CD4-positive, alpha-beta T cell treated with Interleukin-6 at 100 ng/mL for 8 hours (primary cell): ENCODE data around the gene ACRV1.
"Not testable (repeated sequence)": the region's sequence is repeated elsewhere in the genome, so short reads cannot be mapped to it uniquely, and the experiment has no call there.

Experiments used
- DNase-seq: peaks from one replicate; pipeline ENCODE4 v3.0.0-alpha.2; 2020; ENCODE audit warnings: mixed read lengths, low spot score

ACRV1 gene, protein sequence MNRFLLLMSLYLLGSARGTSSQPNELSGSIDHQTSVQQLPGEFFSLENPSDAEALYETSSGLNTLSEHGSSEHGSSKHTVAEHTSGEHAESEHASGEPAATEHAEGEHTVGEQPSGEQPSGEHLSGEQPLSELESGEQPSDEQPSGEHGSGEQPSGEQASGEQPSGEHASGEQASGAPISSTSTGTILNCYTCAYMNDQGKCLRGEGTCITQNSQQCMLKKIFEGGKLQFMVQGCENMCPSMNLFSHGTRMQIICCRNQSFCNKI

DNA sequence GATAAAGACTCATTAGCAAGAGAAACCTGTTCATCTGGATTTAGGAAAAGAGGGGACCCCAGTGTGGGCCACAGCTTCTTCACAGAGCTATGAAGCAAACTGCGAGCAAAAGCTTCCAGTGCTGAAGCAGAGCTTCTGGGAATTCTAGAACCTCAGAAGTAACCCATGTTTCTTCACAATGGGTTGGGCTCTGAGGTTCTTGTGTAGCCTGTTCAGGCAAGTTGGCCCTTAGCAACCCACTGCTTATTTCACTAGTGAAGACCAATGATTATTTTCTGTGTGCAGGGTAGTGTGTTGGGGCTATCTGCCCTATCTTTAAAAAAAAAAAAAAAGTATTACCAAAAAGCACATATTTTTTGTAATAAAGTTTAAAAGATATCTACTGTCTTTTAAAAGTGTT is at the start of gene ACRV1:
Gene ACRV1 (minus strand): TSS at position 101 of the 400 bp plus-strand sequence. CDS start 67 bp downstream, at position 34.
- DNase-seq = no peak

DNA sequence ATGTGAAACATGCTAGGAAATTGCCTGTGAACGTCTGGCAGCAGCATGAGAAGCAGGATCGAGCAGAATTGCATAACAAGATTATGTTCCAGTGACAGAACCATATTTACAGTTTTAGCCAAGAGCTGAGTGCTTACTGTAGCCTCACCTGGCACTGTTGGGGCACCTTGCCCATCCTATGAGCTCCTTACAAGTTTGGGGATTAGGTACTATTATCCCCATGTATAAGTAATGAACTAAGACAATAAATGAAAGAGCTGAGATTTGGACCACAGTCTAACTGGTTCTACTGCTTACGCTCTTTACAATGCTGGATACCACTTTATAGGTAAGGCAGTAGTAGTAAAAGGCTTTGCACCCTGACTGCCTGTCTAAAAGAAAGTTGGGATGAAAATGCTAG is 48.3 kb upstream of the ACRV1 start:
- no peak for DNase-seq

DNA sequence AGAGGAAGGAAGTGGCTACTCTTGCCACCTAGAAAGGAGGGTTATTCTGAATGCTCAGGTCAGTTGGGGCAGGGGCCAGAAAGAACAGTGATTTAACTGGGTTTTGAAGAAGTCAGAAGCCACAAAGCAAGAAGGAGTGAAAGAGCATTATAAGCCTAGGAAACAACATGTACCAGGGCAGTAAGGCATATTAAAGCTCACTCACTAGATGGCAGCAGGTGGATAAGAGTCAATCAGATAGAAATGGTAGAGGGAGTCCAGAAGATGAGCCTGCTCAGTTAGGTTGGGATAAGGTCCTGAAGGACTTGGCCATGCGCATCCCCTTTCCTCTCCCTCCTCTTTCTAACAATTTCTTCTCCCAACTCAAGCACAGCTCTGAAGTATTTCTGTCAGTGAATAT is 43.5 kb upstream of the ACRV1 start:
- DNase-seq = no peak

DNA sequence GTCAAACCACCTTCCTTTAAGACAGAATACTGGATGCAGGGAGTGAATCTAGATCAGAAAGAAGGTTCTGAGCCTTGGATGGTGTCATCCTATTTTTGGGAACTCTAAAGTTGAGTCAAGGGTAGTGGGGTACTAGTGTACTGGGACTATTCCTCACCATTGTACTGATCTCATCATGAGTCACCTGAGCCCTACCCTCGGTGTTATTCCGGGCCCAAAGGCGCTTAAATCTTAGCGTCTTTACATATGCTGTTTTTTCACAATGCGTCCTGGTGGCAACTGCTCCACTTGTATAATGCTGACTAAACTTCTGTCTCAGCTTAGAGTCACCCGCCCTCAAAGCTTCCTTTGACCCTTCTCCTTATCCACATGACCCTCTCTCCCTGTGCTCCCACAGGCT is 40.1 kb upstream of the ACRV1 start:
- no peak for DNase-seq

DNA sequence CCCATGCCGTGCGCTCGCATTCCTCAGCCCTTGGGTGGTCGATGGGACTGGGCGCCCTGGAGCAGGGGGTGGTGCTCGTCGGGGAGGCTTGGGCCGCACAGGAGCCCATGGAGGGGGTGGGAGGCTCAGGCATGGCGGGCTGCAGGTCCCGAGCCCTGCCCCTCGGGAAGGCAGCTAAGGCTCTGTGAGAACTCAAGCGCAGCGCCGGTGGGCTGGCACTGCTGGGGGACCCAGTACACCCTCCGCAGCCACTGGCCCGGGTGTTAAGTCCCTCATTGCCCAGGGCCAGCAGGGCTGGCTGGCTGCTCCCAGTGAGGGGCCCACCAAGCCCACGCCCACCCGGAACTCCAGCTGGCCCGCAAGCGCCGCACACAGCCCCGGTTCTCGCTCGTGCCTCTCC is 24.0 kb upstream of the ACRV1 start:
- not testable (repeated sequence) for DNase-seq

DNA sequence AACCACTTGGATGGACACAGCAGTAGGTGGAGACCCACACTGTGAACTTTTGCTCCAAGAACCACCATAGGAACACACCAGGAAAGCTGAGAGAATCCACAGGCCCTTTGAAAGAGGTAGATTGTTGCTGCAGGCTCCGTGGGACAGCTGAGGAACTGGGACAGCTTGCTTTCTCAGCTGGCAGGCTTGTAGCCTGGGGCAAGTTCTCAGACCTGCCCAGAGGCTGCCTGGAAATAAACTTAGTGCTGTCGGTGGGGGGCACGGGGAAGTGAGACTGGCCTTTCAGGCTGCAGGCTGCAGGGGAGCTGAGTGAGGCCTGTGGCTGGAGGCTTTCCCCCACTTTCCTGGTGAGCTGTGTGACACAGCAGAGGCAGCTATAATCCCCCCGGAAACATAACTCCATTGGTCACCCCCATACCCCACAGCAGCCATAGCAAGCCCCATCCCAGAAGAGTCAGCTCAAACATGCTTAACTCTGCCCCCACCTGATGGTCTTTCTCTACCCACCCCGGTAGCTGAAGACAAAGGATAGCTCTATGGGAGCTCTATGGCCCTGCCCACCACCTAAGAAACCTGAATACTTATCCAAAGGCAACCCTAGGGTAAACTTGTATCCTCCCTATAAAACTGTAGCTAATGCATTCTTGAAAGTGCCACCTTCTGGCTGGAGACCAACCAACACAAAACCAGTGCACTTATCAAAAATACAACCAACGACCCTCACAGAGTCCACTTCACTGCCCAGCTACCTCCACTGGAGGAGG is 21.4 kb upstream of the ACRV1 start:
- no peak for DNase-seq

DNA sequence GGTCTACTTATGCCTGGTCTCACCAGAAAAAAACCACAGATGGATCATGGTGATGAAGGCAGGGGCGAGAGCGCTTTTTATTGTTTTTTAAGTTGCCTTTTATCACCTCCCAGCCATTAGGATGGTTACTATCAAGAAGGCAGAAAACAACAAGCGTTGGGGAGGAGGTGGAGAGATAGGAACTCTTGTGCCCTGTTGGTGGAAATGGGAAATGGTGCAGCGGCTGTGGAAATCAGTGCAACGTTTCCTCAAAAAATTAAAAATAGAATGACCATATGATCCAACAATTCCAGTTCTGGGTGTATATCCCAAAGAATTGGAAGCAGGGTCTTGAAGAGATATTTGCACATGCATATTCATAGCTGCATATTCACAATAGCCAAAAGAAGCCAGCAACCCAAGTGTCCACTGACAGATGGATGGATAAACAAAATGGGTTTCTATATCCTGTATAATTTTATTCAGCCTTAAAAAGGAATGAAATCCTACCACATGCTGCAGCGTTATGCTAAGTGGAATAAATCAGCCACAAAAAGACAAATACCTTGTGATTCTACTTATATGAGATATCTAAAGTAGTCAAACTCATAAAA is 20.5 kb upstream of the ACRV1 start:
- DNase-seq = no peak

DNA sequence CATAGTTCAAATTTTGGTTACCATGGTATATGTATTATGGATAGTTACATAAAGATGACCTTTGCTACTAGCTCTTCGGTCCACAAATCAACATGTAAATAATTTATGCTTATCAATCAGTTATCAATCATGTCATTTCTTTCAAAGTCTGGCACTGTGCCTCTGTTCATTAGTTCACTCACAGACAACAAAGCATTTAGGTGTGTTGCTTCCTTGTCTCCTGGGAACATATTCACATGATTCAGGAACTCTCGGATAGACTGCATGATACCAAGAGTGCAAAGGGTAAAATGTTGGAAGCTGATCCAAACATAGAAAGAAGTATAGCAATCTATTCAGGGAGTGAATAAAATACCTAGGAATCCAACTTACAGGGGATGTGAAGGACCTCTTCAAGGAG is 14.3 kb upstream of the ACRV1 start:
- DNase-seq = no peak

DNA sequence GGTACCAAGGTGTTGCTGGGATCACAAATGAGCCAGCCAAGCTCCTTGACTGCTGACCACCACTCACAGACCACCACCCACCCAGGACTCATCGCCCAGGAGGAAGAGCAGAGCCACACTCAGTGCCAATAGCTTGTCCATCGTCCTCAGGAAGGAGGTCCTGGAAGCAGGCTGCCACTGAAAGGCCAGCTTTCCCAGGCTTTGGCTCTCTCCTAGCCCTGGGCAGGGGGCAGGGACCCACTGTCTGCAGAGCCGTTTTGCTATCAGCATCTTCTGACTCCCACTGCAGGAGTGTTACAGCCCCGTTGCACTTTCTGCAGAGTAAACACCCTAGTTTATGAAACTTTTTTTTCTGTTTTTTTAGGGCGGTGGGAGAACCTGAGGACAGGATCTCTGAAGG is 12.2 kb upstream of the ACRV1 start:
- DNase-seq = no peak

DNA sequence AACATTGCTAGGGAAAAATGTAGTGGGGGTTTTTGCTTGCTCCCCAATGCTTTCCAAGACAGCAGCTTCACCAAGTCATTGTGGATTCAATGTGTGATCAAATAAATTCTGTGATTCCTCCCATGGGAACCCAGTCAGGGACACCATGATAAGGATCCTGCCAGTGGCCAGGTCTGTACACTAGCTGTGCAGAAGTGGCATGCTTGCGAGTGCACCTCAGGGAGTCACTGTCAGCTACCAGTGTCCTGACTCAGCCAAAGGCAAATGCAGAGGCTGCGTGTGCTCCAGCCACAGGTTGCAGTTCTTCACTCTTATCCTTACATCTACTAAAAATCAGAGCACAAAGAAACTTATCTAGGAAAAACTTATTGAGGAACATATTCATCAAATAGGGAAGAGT is 9.4 kb upstream of the ACRV1 start:
- no peak for DNase-seq

DNA sequence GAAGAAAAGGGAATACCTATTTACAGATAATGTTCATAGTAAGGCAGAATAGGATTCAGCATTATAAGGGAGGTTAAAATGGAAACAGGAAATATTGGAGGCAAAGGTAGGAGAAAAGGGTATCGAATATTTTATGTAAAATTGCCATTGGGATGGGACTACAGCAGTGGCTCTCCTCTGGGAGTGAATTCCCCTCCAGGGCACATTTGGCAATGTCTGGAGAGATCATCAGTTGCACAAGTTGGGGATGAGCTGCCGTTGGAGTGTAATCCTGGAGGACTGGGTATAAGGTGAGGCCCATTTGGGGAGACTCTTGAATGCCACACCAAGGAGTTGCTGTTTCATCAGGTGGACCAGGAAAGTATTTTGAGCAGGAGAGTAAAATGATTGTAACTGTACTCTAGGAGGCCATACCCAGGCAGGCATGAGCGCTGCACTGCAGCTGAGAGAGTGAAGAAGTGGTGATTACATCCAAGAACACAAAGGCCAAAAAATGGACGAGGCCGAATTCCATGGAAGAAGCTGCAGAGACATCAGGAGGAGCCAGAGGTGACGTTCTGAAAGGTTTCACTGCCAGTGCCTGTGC is 8.7 kb upstream of the ACRV1 start:
- no peak for DNase-seq

DNA sequence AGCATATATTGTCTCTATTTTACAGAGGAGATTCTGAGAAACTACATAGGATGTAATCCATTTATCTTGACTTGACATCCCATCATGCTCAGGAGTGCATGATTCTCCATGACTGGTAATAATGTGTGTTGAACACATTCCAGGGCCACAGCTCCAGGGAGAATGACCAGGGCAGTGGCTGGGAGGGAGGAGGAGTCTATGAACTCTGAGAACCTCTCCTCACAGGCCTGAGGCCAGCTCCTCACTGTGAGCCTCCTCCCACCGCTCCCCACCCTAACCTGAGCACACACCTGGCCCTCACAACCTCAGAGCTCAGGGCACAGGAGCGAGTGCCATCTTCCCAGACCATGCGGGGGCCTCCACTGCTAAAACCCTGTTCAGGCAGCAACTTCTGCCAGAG is 8.0 kb upstream of the ACRV1 start:
- no peak for DNase-seq

DNA sequence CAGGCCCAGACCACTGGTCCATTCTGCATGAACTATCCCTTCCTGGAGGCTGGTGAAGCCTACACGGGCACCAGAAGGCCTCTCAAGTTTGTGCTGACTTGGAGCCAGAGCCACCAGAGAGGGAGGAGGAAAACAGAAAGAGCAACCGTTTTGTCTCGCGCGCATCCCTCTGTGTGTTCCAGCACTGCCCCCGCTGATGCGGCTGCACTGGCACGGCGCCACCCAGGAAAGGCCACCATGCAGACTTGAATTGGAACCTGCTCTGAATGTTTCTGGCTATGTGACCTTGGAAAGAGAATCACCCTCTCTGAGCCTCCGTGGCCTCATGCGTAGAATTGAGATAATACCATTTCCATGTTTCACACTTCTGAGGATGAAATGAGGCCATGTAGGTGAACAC is 7.4 kb upstream of the ACRV1 start:
- no peak for DNase-seq

DNA sequence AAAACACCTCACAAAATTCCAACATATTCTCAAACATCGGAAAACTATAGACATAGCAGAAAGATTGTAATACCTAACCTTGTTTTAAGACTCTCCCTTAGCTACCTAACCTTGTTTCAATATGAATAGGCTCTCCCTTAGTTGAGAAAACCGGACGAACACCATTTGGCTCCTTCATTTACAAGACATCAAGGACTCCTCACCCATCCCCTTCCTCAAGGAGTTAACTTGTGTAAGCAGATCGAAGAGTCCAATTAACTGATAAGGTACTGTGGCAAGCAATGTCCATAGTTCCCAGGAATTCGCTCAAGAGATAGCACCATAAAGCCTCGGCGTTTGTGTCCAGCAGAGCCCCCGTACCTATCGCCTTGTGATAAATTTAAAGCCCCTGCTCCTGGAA is 4.6 kb upstream of the ACRV1 start:
- DNase-seq = no peak

DNA sequence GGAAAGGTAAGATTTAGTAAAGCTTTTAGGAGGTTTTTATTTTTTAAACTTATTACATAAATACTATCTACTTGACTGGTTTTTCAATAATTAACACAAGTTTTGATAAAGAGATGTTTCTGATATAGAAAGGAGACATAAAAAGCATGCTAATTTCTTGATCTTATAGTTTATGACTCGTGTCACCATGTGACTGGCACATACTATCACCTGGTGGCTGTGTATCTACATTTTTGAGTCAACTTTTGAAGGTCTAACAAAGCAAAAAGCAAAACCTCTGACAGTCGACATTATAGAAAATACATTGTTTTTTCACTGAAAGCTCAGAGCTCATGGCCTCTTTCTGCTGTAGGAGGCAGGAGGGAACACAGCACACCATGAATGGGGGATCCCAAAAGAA is 810 bp downstream of the ACRV1 start:
- no peak for DNase-seq

DNA sequence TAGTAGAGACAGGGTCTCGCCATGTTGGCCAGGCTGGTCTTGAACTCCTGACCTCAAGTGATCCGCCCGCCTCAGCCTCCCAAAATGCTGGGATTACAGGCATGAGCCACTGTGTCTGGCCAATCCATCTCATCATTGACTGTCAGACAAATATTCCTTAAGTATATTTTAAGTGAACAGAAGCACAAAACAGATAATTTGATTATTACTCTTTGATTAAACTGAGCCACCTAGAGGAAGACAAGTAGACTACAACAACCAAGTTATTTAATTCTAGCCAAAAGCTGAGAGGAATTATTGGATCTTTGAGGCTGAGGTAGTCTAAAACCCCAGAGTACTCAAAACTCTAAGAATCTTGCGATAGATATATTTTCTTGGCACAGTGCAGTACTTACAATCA is 1.2 kb downstream of the ACRV1 start:
- no peak for DNase-seq

DNA sequence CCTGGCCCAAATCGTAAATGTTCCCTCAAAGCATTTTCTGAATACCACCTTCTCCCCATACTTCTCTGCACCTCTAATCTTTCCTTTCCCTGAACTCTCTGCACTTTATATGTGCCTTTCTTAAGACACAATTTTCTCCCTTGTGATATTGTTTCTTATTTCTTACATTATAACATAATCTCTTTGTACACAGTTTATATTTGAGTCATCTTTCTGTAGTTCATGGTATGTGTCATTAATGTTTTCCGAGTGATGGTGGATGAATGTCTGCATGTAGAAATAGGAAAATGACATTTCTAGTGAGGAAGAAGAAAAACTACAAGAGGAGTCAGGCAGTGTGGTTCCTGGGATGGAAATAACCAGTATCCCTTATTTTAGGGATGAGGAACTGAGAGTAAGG is 5.5 kb downstream of the ACRV1 start:
- DNase-seq = no peak

DNA sequence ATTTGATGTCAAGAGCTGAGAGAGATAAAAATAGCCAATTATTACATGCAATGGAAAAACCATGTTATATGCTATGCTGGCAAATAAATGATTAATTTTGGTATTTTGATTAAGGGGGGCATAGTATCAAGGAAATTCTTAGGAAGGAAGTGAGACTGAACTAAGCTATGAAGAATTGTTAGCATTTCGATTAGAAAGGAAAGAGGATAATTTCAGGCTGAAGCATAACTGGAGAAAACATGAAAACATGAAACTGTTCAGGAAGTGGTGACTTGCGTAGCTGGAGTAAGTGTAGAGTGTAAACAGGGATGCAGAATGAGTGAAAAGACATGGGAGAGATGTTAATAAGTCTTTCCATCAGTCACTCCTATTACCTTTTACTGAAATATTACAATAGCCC is 6.4 kb downstream of the ACRV1 start:
- no peak for DNase-seq

DNA sequence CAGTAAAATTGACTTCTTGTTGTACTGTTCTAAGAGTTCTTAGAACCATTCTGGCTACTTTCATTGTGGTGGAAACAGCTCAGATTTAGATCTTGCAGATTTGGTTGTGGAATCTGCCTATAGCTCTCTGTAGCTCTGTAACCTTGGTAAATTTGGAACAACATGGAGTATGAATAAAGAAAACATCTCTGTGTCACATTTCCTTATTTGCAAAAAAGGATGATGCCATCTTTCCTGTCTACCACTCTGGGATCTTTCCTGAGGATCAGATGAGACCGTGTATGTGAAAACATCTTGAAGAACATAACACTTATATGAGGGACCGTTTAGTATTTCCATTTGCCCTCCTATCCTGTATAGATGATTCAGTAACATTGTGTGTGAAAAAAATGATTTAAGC is 9.1 kb downstream of the ACRV1 start:
- no peak for DNase-seq

DNA sequence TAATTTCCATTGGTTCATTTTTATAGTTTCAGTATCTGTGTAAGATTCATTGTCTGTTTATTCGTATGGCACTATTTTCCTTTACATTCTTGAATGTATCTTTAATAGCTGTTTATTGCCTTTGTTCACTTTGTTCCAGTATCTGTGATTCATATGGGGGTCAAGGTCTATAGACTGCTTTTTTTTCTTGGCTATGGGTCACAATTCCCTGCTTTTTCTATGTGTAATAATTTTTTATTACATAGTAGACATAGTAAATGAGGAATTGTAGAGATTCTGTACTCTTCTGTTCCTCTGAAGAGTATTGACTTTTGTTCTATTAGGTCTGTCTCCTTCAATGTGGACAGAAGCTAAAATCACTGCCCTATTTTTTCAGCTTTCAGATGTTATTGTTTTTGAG is 10.5 kb downstream of the ACRV1 start:
- DNase-seq = no peak

DNA sequence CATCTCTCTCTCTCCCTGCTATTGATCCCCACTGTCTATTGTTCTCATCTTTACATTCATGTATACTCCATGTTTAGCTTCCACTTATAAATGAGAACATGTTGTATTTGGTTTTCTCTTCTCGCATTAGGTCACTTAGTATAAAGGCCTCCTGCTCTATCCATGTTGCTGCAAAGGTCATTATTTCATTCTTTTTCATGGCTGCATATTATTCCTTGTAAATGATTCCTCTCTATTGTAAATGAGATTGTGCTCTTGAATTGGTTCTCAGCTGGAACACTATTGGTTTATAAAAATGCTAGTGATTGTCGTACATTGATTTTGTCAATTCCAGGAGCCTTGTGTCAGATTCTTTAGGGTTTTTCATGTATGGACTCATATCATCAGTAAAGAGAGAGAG is 13.5 kb downstream of the ACRV1 start:
- no peak for DNase-seq

DNA sequence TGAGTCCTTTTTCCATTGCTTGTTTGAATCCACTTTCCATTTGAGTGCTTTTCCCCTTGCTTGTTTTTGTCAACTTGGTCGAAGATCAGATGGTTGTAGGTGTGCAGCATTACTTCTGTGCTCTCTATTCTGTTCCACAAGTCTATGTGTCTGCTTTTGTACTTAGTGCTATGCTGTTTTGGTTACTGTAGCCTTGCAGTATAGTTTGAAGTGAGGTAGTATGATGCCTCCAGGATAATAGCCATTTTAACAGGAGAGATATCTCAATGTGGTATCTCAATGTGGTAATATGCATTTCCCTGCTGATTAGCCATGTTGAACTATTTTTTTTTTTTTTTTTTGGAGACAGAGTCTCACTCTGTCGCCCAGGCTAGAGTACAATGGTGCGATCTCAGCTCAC is 16.7 kb downstream of the ACRV1 start:
- no peak for DNase-seq

DNA sequence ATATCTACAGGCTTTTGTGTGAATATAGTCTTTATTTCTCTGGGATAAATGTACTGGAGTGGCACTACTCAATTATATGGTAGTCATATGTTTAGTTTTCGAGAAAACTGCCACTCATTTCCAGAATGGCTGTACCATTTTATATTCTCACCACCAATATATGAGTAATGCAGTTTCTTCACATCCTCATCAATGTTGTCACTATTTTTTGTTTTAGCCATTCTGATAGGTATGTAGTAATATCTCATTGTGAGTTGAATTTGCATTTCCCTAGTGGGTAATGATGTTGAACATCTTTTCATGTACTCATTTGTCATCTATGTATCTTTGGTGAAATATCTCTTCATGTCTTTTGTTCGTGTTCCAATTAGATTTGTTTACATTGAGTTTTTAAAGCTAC is 18.0 kb downstream of the ACRV1 start:
- no peak for DNase-seq
